NOMO-1 treated with DMSO at 0.1 percent for 48 hours (cell line): ENCODE results near the gene ERICH4.
A peak's percentile ranks its signal among the peaks of the same experiment; 100 is the strongest.
"Not testable (repeated sequence)": the region's sequence is repeated elsewhere in the genome, so short reads cannot be mapped to it uniquely, and the experiment has no call there.

Source experiments
- DNase-seq: peaks from one replicate; lab custom pipeline; 2025; ENCODE audit not compliant: unreplicated experiment; lab: John Stamatoyannopoulos, UW

The ERICH4 gene

DNA sequence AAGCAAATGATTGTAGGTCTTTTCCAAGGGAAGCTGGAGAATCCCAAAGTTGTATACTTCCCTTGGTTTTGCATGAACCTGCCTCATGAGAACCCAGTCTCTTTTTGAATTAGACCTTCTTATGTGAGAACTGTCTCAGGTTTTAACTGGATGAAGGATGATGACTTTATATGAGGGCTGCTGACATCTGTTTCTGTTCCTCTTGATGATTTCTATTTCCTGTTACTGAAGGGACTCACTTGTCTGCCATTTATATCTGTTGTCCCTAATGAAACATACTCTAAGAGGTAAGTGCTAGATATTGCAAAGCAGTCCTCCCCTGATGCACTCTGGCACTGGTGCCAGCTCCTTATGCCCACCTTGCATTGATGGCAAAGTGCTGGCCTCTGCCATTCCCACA is 33.6 kb downstream of the ERICH4 start:
- DNase-seq: peak; percentile 16

DNA sequence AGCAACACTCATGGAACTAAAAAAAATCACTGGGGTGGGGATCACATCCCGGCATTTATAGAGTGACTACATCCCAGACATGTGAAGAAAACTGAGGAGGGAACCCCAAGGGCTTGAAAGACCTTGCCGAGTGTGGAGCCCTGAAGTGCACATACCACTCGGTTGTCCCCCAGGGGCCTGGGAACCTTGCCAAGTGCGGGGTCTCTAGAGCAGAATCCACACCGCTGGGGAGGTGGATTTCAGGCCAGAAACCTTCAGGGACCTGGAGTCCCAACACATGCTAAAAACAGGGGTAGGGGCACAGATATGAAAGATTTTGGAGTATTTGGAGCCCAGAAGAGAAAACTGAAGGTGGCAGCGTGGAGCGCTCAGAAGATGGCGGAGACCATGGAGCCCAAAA is 35.2 kb downstream of the ERICH4 start:
- no peak for DNase-seq

DNA sequence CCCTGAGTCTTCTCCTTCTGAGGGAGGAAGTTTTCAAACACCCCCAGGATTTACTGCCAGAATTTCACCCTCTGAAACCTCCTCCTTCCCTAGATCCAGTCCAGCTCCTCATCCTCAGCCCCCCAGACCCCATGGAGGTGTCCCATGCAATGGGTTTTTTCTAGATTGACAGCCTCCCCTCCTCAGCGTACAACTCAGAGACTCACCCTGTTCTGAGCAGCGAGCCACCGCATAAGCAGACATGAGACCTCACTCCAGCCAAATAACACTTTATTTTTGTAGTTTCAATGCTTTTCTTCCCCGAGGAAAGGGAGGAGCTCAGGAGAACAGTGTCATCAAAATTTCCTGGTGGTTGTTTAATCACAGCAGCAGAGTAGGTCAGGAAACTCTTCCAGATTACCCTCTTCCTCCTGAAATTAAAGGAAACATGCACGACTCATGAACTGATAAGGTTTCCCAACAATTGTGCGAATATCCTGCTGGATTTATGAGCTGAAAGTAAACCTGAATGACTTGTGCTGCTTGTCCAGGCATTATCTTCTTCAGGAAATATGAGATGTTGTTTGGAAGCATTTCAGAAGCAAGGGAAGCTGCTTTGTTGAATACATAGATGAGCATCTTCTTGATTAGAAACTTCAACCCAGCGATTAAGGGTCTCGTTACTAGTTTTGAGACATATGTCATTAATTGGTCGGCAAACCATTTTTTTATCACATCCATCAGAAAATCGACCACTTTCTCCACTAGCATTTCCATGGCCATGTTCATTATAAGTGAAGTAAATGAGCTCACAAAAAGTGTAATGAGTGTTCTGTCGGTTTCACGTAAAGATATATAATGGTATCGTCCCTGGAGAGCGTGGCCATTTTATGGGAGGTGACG is 36.2 kb downstream of the ERICH4 start:
- no peak for DNase-seq

DNA sequence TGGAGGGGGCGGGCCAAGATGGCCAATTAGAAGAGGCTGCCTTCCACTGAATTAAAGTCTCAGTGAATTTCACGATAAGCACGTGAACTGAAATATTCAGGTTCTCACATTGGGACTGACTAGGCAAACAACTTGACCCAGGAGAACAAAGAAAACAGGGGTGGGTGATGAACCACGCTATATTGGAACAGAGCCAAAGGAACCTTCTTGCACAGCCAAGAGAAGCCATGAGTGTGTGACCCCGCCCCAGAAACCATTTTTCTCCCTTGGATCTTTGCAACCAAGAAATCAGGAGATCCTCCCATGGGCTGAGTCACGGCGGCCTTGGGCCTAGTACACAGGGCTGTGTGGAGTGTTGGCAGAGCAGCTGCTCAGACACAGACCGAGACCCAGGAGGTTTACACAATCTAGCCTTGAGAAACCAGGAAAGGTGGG is 36.8 kb downstream of the ERICH4 start:
- DNase-seq: no peak

DNA sequence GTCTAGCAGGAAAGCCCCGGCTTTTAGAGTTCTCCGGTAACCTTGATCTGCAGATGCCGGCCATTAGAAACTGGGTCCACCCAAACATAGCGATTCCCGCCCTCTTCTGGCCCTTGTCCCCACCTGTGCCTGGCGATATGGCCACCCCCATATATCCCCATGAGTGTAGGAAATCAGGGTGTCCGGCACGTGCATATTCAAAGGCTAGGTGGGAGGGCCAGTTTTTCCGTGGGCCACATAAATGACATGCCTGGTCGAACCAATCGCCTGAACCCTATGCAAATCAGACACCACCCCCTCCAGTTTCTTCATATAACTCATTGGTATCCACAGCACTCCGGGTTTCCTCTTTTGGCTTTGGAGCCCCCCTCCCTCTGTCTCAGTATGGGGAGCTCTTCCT is 37.4 kb downstream of the ERICH4 start:
- peak; percentile 17 for DNase-seq

DNA sequence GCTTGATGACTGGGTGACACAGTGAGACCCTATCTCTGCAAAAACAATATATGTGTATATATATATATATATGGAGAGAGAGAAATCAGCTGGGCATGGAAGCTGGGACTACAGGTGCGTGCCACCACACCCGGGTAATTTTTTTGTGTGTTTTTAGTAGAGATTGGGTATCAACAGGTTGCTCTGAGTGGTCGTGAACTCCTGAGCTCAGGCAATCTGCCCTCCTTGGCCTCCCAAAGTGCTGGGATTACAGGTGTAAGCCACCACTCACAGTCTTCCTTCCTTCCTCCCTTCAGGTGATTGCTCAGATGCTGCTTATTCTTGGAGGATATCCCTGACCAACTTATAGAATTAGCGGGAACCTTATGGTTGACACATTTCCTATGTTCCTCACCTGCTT is 41.9 kb downstream of the ERICH4 start:
- DNase-seq: no peak

DNA sequence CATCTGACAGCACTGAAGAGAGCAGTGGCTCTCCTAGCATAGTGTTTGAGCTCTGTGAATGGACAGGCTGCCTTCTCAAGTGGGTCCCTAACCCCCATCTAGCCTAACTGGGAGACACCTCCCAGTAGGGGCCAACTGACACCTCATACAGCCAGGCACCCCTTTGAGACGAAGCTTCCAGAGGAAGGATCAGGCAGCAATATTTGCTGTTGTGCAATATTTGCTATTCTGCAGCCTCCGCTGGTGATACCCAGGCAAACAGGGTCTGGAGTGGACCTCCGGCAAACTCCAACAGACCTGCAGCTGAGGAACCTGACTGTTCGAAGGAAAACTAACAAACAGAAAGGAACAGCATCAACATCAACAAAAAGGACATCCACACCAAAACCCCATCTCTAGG is 44.0 kb downstream of the ERICH4 start:
- DNase-seq: not testable (repeated sequence)

DNA sequence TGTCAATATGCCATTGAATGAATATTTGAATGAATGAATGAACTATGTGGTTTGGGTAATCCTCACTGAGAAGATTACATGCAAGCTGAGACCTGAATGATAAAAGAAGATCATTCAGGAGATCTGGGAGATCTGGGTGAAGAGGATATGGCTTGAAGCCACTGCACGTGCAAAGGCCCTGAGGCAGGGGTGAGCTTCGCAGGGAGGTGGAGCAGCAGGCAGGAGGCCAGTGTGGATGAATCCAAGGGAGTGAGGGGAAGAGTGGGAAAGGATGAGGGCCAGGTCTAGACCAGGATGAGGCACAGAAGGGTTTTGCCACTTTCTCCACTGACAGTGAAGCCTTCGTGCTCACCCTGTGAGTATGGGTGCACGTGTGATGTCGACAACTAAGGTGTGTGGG is 49.9 kb downstream of the ERICH4 start:
- no peak for DNase-seq
